ENCODE results near the gene EAF1.
"Not testable (repeated sequence)": the region's sequence is repeated elsewhere in the genome, so short reads cannot be mapped to it uniquely, and the experiment has no call there.

The EAF1 gene

DNA sequence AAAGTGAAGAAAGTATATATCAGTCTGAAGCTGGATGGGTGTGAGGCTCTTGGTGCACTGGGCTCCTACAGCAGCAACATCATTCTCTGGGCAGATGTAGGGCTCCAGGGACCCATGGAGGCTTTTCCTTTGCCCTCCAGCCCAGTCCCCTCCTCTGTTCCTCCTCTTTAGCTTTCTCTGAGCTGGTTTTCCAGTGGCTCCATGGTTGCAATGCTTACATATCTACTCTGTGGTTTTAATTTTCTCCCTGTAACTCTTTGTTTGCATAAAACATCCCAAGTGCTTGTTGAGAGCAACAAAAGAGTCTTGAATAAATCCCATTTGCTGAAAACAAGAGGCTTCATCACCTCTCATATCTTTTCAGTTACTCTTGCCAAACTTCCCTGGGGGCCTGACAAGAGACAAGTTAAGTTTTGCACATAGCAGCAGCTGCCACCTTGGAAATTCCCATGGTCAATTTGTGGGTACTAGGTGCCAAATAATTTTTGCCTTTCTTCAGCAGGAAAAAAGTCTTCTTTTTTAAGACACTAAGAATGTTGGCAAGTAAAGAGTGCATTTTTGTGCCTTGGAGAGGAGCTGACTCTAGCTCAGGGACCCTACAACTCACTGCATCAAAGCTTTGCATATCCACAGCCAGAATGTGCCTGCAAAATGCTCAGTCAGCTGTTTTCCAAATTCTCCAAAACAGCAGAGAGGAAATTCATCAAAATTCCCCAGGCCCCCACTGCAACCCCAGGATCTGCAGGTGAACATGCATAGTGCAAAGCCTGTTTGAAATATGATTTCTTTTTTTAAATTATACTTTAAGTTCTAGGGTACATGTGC is 52.2 kb downstream of the EAF1 start:
- no peak for DNase-seq (ENCODE audit: low read depth)
- TF ChIP-seq, protein P1, sequence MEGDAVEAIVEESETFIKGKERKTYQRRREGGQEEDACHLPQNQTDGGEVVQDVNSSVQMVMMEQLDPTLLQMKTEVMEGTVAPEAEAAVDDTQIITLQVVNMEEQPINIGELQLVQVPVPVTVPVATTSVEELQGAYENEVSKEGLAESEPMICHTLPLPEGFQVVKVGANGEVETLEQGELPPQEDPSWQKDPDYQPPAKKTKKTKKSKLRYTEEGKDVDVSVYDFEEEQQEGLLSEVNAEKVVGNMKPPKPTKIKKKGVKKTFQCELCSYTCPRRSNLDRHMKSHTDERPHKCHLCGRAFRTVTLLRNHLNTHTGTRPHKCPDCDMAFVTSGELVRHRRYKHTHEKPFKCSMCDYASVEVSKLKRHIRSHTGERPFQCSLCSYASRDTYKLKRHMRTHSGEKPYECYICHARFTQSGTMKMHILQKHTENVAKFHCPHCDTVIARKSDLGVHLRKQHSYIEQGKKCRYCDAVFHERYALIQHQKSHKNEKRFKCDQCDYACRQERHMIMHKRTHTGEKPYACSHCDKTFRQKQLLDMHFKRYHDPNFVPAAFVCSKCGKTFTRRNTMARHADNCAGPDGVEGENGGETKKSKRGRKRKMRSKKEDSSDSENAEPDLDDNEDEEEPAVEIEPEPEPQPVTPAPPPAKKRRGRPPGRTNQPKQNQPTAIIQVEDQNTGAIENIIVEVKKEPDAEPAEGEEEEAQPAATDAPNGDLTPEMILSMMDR (IDR thresholded peaks at IDR 0.05; ENCODE audit: low read length, missing control alignments): no peak
- H3K4me3 ChIP-seq (replicated peaks; ENCODE audit: low read depth, low read length): no peak overlapping the region

DNA sequence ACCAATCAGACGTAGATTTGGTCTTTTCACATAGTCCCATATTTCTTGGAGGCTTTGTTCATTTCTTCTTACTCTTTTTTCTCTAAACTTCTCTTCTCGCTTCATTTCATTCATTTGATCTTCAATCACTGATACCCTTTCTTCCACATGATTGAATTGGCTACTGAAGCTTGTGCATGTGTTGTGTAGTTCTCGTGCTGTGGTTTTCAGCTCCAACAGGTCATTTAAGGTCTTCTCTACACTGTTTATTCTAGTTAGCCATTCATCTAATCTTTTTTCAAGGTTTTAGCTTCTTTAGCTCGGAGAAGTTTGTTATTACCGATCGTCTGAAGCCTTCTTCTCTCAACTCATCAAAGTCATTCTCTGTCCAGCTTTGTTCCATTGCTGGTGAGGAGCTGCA is 57.2 kb downstream of the EAF1 start:
- not testable (repeated sequence) for DNase-seq (ENCODE audit: low read depth); H3K4me3 ChIP-seq (replicated peaks; ENCODE audit: low read depth, low read length)

DNA sequence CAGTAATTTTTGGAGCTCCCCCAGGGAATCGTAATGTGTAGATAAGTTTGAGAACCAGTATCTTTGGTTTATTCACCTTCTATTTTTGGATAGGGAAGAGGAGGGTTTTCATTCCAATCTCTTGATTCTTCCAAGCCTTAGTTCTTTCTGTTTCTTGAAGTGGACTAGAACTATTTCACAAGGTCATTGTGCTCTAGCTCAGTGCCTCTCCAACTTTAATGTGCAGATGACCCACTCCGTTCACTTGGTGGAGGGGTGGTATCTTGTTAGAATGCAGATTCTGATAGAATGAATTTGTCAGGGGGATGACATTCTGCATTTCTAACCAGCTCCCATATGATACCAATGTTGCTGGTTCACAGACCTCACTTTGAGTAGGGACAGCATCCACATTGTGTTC is 58.6 kb downstream of the EAF1 start:
- TF ChIP-seq, protein P1 (IDR thresholded peaks at IDR 0.05; ENCODE audit: low read length, missing control alignments): no peak
- no peak overlapping the region for H3K4me3 ChIP-seq (replicated peaks; ENCODE audit: low read depth, low read length)
- no peak for DNase-seq (ENCODE audit: low read depth)

DNA sequence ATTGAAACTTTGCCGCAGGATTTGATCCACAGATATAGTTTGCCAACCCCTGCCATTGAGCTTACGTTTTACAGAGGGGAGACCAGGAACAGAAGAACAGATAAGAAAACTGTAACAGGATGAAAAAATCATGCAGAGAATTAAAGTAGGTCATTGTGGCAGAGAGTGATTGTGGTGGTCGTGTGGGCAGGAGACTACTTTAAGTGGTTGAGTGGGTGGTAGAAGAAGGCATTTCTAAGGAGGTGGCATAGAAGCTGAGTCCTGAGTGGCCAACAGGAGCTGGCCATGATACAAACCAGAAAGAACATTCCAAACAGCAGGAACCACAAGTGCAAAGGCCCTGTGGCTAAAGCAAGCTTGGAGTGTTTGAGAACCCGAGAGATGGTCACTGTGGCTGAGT is 59.6 kb downstream of the EAF1 start:
- TF ChIP-seq, protein P1 (IDR thresholded peaks at IDR 0.05; ENCODE audit: low read length, missing control alignments): no peak
- no peak overlapping the region for H3K4me3 ChIP-seq (replicated peaks; ENCODE audit: low read depth, low read length)
- no peak for DNase-seq (ENCODE audit: low read depth)

DNA sequence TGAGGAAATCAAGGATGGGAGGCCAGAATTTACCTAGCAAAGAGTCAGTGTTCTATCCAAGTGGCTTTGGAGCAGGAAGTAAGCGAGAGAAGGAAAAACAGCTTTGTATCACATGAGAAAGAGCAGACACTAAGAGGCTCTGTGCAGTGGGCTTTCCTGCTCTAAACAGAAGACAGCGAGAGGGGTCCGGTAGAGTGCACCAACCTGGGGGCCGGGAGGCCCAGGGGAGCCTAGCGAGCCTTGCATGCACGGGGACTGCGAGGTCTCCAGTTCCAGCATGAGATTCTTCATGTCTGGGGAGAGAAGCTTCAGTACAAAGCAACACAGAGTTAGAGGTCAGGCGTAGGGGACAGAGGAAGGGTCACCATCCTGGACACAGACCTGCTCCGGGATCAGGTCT is 60.6 kb downstream of the EAF1 start:
- DNase-seq (ENCODE audit: low read depth): no peak
- no peak overlapping the region for H3K4me3 ChIP-seq (replicated peaks; ENCODE audit: low read depth, low read length)
- TF ChIP-seq, protein P1 (IDR thresholded peaks at IDR 0.05; ENCODE audit: low read length, missing control alignments): no peak

DNA sequence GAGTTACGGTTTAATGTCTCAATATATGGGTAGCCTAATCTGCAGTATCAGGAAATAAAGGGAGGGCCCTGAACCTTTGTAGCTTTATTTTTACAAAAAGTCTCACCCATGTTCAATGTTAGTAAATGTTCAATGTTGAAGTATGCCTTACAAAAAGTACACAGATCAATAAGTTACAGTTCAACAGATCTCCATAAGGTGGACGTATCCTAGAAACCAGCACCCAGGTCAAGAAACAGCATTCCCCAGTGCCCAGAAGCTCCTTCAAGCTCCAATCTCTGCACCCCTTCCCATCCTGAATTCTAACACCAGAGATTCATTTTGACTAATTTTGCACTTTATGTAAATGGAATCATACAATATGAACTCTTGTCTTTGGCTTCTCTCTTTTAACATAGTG is 62.8 kb downstream of the EAF1 start:
- TF ChIP-seq, protein P1 (IDR thresholded peaks at IDR 0.05; ENCODE audit: low read length, missing control alignments): no peak
- H3K4me3 ChIP-seq (replicated peaks; ENCODE audit: low read depth, low read length): no peak overlapping the region
- DNase-seq (ENCODE audit: low read depth): no peak

DNA sequence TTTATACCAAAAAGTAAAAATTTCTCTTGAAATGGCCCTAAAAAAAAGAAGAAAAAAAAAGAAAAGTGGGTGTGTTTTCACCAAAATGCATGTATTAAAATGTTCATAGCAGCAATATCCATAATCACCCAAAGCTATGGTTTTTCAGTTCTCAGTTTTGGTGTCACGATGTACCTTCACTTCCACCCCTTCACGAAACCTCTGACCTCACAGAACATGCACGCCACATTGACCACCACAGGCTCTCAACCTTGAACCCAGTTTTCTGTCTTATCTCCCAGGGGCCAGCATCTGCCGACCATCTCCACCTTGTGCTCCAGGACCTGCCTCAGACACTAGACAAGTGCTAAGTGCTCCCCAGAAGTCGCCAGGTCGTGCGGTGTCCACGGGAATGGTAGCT is 63.7 kb downstream of the EAF1 start:
- TF ChIP-seq, protein P1 (IDR thresholded peaks at IDR 0.05; ENCODE audit: low read length, missing control alignments): no peak
- DNase-seq (ENCODE audit: low read depth): no peak
- no peak overlapping the region for H3K4me3 ChIP-seq (replicated peaks; ENCODE audit: low read depth, low read length)

Measured in fibroblast of pulmonary artery (primary cell).